Activated gamma-delta T cell (primary cell): ENCODE results near the gene LIME1.

ENCODE experiments used
- DNase-seq: peaks from one replicate; lab custom pipeline; 2025; lab: John Stamatoyannopoulos, UW
- total RNA-seq, 2 donors: gene quantifications; one replicate each; lab custom pipeline; 2026; lab: John Stamatoyannopoulos, UW

The LIME1 gene
- total RNA-seq, result 6.7 to 9.6 reads per million in 2 donors

- DNase-seq, result peak; percentile 70
Observed at GRCh38 chr20:63735859-63736718, at the start of gene LIME1. LIME1 (plus strand) TSS chr20:63736664; CDS start chr20:63737550, 886 bp downstream.

GRCh38 chr20:63687419-63688178 lies 48.9 kb upstream of the LIME1 start:
- DNase-seq, result no peak

GRCh38 chr20:63688228-63689045 lies 48.0 kb upstream of the LIME1 start:
- no peak for DNase-seq

- DNase-seq, result no peak
Observed at GRCh38 chr20:63689046-63690002, 47.1 kb upstream of the LIME1 start.

- no peak for DNase-seq
Observed at GRCh38 chr20:63690003-63690897, 46.2 kb upstream of the LIME1 start.

- no peak for DNase-seq
Observed at GRCh38 chr20:63690898-63691710, 45.4 kb upstream of the LIME1 start.

GRCh38 chr20:63691711-63692435 lies 44.6 kb upstream of the LIME1 start:
- no peak for DNase-seq

GRCh38 chr20:63692436-63693082 lies 43.9 kb upstream of the LIME1 start:
- DNase-seq, result no peak

GRCh38 chr20:63693083-63693732 lies 43.3 kb upstream of the LIME1 start:
- DNase-seq, result no peak

GRCh38 chr20:63693733-63694583 lies 42.5 kb upstream of the LIME1 start:
- DNase-seq, result no peak

GRCh38 chr20:63694584-63695423 lies 41.7 kb upstream of the LIME1 start:
- no peak for DNase-seq

- DNase-seq, result no peak
Observed at GRCh38 chr20:63695424-63696305, 40.8 kb upstream of the LIME1 start.

- DNase-seq, result no peak
Observed at GRCh38 chr20:63696306-63696627, 40.2 kb upstream of the LIME1 start.

GRCh38 chr20:63696628-63697356 lies 39.7 kb upstream of the LIME1 start, which contains the start of gene TNFRSF6B:
TNFRSF6B (plus strand) TSS chr20:63696652; CDS start chr20:63696768, 116 bp downstream.
- no peak for DNase-seq
